ENCODE measurements around the gene ARHGAP29.

Gene ARHGAP29

GRCh38 chr1:94124538-94124937, 112.8 kb downstream of the ARHGAP29 start:
- DNase-seq (ENCODE audit: low read depth in 2 of 2) = no peak

DNA sequence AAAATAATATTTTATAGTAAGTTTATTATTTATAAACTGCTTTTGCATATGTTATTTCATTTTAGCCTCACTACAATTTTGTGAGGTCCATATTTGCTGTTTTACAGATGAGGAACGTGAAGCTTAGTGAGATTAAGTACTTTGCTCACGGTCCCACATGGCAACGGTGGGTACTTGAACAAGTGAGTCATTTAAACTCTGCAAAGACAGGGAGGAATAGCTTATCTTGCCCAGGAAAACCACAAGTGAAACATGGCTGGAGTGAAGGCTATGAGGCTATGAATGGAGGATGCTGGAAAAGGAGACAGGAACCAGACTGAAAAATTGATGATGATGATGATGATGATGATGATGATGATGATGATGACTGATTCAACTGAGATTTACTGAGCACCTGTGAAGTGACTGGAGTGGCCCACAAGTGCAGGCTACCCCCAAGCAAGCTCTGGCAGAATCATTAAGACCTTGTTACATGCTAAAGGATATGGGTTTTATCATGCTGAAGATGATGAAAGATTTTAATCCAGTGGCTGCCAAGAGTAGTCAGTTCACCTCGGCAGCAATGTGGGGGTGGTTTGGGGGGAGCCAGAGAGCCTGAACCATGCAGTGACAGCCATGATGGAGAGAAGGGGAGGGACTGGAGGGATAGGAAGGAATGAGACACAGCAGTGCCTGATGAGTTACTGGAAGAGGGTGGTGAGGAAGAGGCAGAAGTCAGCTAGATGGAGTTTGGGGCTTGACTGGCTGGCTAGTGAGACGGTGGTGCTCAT, 115.0 kb downstream of the ARHGAP29 start:
- no peak for DNase-seq (ENCODE audit: low read depth in 2 of 2)
